Measurements from ENCODE around the gene RETREG2.
A peak's percentile ranks its signal among the peaks of the same experiment; 100 is the strongest.

The RETREG2 gene

DNA sequence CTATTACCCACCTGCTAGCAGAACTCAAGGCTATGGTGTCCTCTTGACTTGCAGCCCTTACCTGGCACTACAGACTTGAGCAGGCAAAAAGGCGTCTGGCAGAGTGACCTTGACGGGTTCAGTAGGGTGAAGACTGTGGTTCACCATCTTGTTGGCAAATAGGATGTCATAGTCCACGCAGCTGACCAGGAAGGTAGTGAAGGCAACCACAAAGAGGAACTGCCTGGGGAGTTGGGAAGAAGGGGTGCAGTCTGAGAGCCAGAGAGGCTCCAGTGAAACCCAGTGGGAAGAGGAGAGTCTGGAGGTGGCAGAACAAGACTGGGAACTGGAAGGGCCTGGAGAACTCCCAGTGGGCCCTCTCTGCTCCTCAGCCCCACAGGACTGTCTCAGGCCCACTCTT is 47.3 kb downstream of the RETREG2 start:
- Histone ChIP-seq H3K4me1 (ENCODE audit: low read depth, poor library complexity, severe bottlenecking) (peaks cover 8% of the 10 kb centered on the region), H4K20me1 (ENCODE audit: insufficient read depth) (no peaks in the 10 kb centered on the region), H3K36me3 (ENCODE audit: insufficient read depth) (no peaks in the 10 kb centered on the region; the same call in 1 of the 2 replicates), H3K27ac (no peak overlapping the region), H3K9ac (no peak overlapping the region), H2AFZ (ENCODE audit: low read depth) (no peak overlapping the region), H3K4me2 (no peak overlapping the region), H3K79me2 (ENCODE audit: insufficient read depth, low read depth) (peaks cover 21% of the 10 kb centered on the region; the same call in 1 of the 2 replicates), H3K27me3 (ENCODE audit: insufficient read depth, low read depth) (no peaks in the 10 kb centered on the region), H3K4me3 (IDR thresholded peaks at IDR 0.05; ENCODE audit: insufficient read depth, low read depth, low read length) (no peak overlapping the region)
- TF ChIP-seq CTCF (conservative IDR thresholded peaks at IDR 0.05; ENCODE audit: low read depth, low read length) = no peak

DNA sequence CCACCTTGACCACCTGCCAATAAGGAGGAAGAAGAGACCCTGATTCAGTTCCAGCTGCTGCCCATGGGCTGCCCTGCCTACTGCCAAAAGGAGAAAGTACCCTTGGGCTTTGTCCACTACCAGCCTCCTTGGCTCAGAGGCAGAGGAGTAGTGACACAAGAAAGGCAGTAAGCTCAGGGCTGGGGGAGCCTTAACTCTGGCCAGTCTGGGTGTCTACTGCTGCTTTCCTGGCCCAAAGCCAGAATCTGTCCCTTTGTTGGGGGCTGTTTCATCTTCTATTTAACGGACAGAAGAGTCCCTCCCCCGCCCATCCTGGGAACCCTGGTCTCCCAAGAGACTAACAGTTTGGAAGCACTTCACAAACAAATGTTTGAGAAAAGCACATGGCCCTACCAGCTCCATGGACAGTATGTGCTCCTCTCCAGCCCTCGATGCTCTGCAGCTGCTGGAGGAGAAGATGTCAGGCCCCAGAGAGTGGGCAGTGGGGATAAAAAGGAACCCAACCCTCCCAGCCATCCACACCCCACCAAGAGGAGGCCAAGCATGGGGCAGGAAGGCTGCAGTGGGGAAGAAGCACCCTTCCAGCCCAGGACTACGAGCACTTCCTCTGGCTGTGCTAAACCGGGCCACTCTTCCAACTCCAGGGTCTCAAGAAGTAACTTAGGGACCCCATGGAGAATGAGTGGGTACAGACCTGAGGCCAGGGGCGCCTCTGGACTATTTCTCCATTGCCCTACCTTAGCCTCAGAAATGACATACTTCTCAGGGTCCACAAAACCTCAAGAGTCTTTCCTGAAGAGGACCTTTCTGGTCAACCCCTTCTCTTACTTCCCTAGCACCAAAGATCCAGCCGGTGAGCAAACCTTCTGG is 50.2 kb downstream of the RETREG2 start:
- Histone ChIP-seq H3K36me3 (ENCODE audit: insufficient read depth) (no peaks in the 10 kb centered on the region; the same call in 1 of the 2 replicates), H3K4me3 (IDR thresholded peaks at IDR 0.05; ENCODE audit: insufficient read depth, low read depth, low read length) (no peak overlapping the region), H2AFZ (ENCODE audit: low read depth) (no peak overlapping the region), H4K20me1 (ENCODE audit: insufficient read depth) (no peaks in the 10 kb centered on the region), H3K27ac (no peak overlapping the region), H3K4me2 (peak overlapping the region; percentile 95), H3K4me1 (ENCODE audit: low read depth, poor library complexity, severe bottlenecking) (peaks cover 21% of the 10 kb centered on the region), H3K9ac (peak overlapping the region; percentile 72; the same call in 1 of the 2 replicates), H3K79me2 (ENCODE audit: insufficient read depth, low read depth) (peaks cover 36% of the 10 kb centered on the region; the same call in 1 of the 2 replicates), H3K27me3 (ENCODE audit: insufficient read depth, low read depth) (no peaks in the 10 kb centered on the region)
- no peak for TF ChIP-seq CTCF (conservative IDR thresholded peaks at IDR 0.05; ENCODE audit: low read depth, low read length)

DNA sequence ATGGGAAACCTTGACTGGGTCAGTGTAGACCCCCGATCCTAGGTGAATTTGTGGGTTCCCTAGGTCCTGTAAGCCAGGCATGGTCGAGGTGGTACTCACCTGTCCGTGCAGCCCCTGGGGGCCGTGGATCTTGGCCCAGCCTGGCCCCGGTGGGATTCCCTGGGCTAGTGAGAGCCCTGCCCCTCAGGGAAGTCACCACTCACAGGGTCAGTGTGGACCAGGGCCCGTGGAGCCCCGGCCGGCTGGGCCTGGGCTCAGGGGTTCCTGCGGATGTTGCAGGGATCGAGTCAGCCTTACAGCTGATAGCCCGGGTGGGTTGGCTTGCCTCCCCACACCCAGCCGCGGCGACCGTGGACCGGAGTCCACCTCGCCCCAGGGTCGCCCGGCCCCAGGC is 50.8 kb downstream of the RETREG2 start:
- Histone ChIP-seq H3K79me2 (ENCODE audit: insufficient read depth, low read depth) (peaks cover 36% of the 10 kb centered on the region; the same call in 1 of the 2 replicates), H3K27me3 (ENCODE audit: insufficient read depth, low read depth) (no peaks in the 10 kb centered on the region), H2AFZ (ENCODE audit: low read depth) (peak overlapping the region; percentile 67), H3K4me3 (IDR thresholded peaks at IDR 0.05; ENCODE audit: insufficient read depth, low read depth, low read length) (no peak overlapping the region), H3K27ac (no peak overlapping the region), H3K36me3 (ENCODE audit: insufficient read depth) (no peaks in the 10 kb centered on the region; the same call in 1 of the 2 replicates), H3K9ac (peak overlapping the region; percentile 72), H4K20me1 (ENCODE audit: insufficient read depth) (no peaks in the 10 kb centered on the region), H3K4me1 (ENCODE audit: low read depth, poor library complexity, severe bottlenecking) (peaks cover 21% of the 10 kb centered on the region), H3K4me2 (peak overlapping the region; percentile 95)
- TF ChIP-seq CTCF (conservative IDR thresholded peaks at IDR 0.05; ENCODE audit: low read depth, low read length) = no peak

DNA sequence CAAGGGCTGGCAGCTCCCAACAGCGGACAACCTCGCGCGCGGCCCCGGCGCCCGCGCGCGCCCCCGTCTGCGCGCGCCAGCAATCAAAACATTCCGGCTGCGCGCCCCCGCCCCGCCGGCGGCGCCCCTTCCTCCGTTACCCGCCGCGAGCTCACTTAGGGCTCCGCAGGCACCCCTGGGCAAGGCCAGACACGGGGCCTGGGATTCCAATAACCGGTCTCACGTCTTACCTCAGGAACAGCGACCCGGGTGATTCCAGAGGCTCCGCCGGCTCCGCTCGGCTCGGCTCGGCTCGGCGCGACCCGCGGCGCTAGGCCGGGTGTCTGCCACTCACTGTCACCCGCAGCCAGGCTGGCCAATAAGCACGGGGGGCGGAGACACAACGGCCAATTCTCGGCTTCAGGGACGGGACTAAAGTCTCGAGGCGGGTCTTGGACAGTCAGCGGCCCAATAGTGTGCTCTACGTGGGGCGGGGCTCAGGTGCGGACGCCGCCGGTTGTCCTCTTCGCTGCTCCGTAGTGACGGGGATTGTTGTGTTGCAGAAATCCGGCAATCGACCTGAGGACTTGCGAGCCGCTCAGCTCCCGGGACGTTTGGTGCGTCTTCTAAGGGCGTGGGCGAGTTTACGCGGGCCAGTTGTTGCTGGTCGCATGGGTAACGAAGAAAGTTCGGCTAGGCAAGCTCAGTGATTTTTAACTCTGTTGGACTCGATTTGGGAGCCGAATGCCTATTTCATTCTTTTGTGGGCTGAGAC is 51.4 kb downstream of the RETREG2 start, which contains the start of the genes ANKZF1 and ATG9A:
ANKZF1 (plus strand) TSS at position 502 of the 754 bp plus-strand sequence. CDS start 452 bp downstream, outside the sequence.
ATG9A (minus strand) TSS at position 332 of the 754 bp plus-strand sequence. CDS start 1,612 bp downstream, outside the sequence.
- Histone ChIP-seq H3K79me2 (ENCODE audit: insufficient read depth, low read depth) (peaks cover 36% of the 10 kb centered on the region; the same call in 1 of the 2 replicates), H3K27ac (peak within 1 kb of the TSS; percentile 85), H3K4me1 (ENCODE audit: low read depth, poor library complexity, severe bottlenecking) (peaks cover 21% of the 10 kb centered on the region), H4K20me1 (ENCODE audit: insufficient read depth) (no peaks in the 10 kb centered on the region), H3K4me2 (peak within 1 kb of the TSS; percentile 95), H3K36me3 (ENCODE audit: insufficient read depth) (no peaks in the 10 kb centered on the region; the same call in 1 of the 2 replicates), H3K27me3 (ENCODE audit: insufficient read depth, low read depth) (no peaks in the 10 kb centered on the region), H3K4me3 (IDR thresholded peaks at IDR 0.05; ENCODE audit: insufficient read depth, low read depth, low read length) (no peak within 1 kb of the TSS), H2AFZ (ENCODE audit: low read depth) (peak within 1 kb of the TSS; percentile 67), H3K9ac (peak within 1 kb of the TSS; percentile 72)
- no peak for TF ChIP-seq CTCF (conservative IDR thresholded peaks at IDR 0.05; ENCODE audit: low read depth, low read length)
